Endothelial cell of umbilical vein (primary cell): ENCODE data around the gene SFMBT1. TPM values are rescaled to one million over a fixed set of nuclear protein-coding genes. Genes with fewer than 3 reads are reported as not detected.

ENCODE experiments used
- BruUV-seq: library from RNA; stranded (reverse); fragments of 400-500 nt; replicated peaks from 2 replicates; lab custom pipeline; 2021; lab: Mats Ljungman, UMichigan
- CTCF ChIA-PET: fragments of 300-600, 350-600 bp; sonication (Branson Sonifier 250); formaldehyde crosslinking; loops from one replicate; lab custom pipeline; 2021; ENCODE audit warnings: antibody characterized with exemption, inconsistent platforms; lab: Charles Lee
- POLR2A ChIA-PET: fragments of 300-600, 350-600 bp; sonication (Branson Sonifier 250); formaldehyde crosslinking; loops from one replicate; lab custom pipeline; 2021; ENCODE audit warnings: antibody characterized with exemption, inconsistent platforms; lab: Charles Lee
- DNase-seq: peaks from one replicate; pipeline ENCODE4 v3.0.0-alpha.2; 2011; ENCODE audit warnings: low read depth, low spot score
- FAIRE-seq: peaks from 2 replicates; lab custom pipeline; 2011; peaks lifted over from hg19 to GRCh38; lab: Jason Lieb, UNC
- H2AFZ ChIP-seq: 2 replicates; pipeline ENCODE4 v1.6.0; 2012; ENCODE audit warnings: low read depth, low read length, control low read depth, inconsistent platforms
- H3K27ac ChIP-seq: 2 replicates; pipeline ENCODE4 v1.5.1; 2011; ENCODE audit warnings: low read depth, mild to moderate bottlenecking, control low read depth, low read length, moderate library complexity; ENCODE audit not compliant: insufficient read depth
- H3K27me3 ChIP-seq, 2 experiments: 2 replicates each; pipeline versions ENCODE4 v1.6.0 to v1.6.1; 2011; ENCODE audit warnings: low read length in 2 of 2, mixed read lengths in 1 of 2; ENCODE audit not compliant: control insufficient read depth in 2 of 2, insufficient read depth in 2 of 2
- H3K36me3 ChIP-seq, 2 experiments: 2 replicates in 1 of 2; 3 replicates in 1 of 2; pipeline ENCODE4 v1.5.1; 2011; ENCODE audit warnings: low read length in 2 of 2, mild to moderate bottlenecking in 1 of 2, moderate library complexity in 1 of 2; ENCODE audit not compliant: control insufficient read depth in 2 of 2, insufficient read depth in 2 of 2; ENCODE audit errors: extremely low read depth in 1 of 2
- H3K4me1 ChIP-seq: 3 replicates; pipeline ENCODE4 v1.5.1; 2011; ENCODE audit warnings: mild to moderate bottlenecking, low read length; ENCODE audit not compliant: control insufficient read depth, insufficient read depth; ENCODE audit errors: extremely low read depth
- H3K4me2 ChIP-seq: 2 replicates; pipeline ENCODE4 v1.6.1; 2011; ENCODE audit warnings: low read length, control low read depth, mixed read lengths; ENCODE audit not compliant: insufficient read depth
- H3K4me3 ChIP-seq, 3 experiments: fragments of 200-600 bp in 1 of 3; sonication (generic), shearing (Covaris generic) in 1 of 3; replicated peaks in 1 of 3; 2 replicates each; pipeline ENCODE4 v1.5.1; 2011 to 2016; ENCODE audit warnings: control low read depth in 3 of 3, low read length in 3 of 3, mild to moderate bottlenecking in 2 of 3, inconsistent platforms in 1 of 3, low read depth in 1 of 3, moderate library complexity in 1 of 3; ENCODE audit not compliant: insufficient read depth in 1 of 3
- H3K79me2 ChIP-seq: 2 replicates; pipeline ENCODE4 v1.6.0; 2012; ENCODE audit warnings: low read length, inconsistent platforms; ENCODE audit not compliant: control insufficient read depth, insufficient read depth
- H3K9ac ChIP-seq: replicated peaks from 2 replicates; pipeline ENCODE3; 2011; ENCODE audit warnings: low read length, control low read depth; ENCODE audit not compliant: insufficient read depth; ENCODE audit errors: extremely low read depth
- H3K9me1 ChIP-seq: replicated peaks from 3 replicates; pipeline ENCODE4 v1.6.0; 2011; ENCODE audit warnings: mild to moderate bottlenecking, low read length; ENCODE audit not compliant: control insufficient read depth, insufficient read depth; ENCODE audit errors: extremely low read depth
- H3K9me3 ChIP-seq: replicated peaks from 2 replicates; pipeline ENCODE4 v1.5.1; 2012; ENCODE audit warnings: low read length, inconsistent platforms; ENCODE audit not compliant: control insufficient read depth, insufficient read depth
- H4K20me1 ChIP-seq: replicated peaks from 2 replicates; pipeline ENCODE3; 2011; ENCODE audit warnings: mild to moderate bottlenecking, low read length; ENCODE audit not compliant: control insufficient read depth, insufficient read depth; ENCODE audit errors: extremely low read depth
- CTCF ChIP-seq, 2 donors: IDR thresholded peaks; 1 replicate in 1 of 2; 2 replicates in 1 of 2; pipeline ENCODE4 v1.5.1; 2011; ENCODE audit warnings: low read length in 2 of 2, mild to moderate bottlenecking in 2 of 2, moderate library complexity in 2 of 2, control low read depth in 1 of 2, inconsistent platforms in 1 of 2, low read depth in 1 of 2; ENCODE audit not compliant: insufficient read depth in 1 of 2; ENCODE audit errors: extremely low read depth in 1 of 2
- EZH2 ChIP-seq: IDR thresholded peaks from 2 replicates; pipeline ENCODE4 v1.6.1; 2012; ENCODE audit warnings: borderline replicate concordance, low read depth, mild to moderate bottlenecking, moderate library complexity, low read length, inconsistent platforms; ENCODE audit not compliant: severe bottlenecking
- FOS ChIP-seq: IDR thresholded peaks from 2 replicates; pipeline ENCODE4 v1.6.1; 2011; ENCODE audit warnings: mild to moderate bottlenecking, low read length, moderate library complexity, borderline replicate concordance; ENCODE audit not compliant: insufficient read depth
- GATA2 ChIP-seq: IDR thresholded peaks from 2 replicates; pipeline ENCODE4 v1.7.0; 2011; ENCODE audit warnings: low read depth, mild to moderate bottlenecking, moderate library complexity, mixed read lengths, low read length; ENCODE audit not compliant: insufficient read length, insufficient read depth
- JUN ChIP-seq: IDR thresholded peaks from 2 replicates; pipeline ENCODE4 v1.6.1; 2011; ENCODE audit warnings: borderline replicate concordance, low read depth; ENCODE audit not compliant: insufficient read length, insufficient read depth
- MYC ChIP-seq: IDR thresholded peaks from one replicate; pipeline ENCODE4 v1.6.1; 2011; ENCODE audit warnings: mild to moderate bottlenecking, low read depth, low read length
- POLR2A ChIP-seq: IDR thresholded peaks from 2 replicates; pipeline ENCODE4 v1.6.1; 2012; ENCODE audit warnings: low read depth, mild to moderate bottlenecking, control low read depth, low read length
- POLR2AphosphoS5 ChIP-seq: IDR thresholded peaks from 2 replicates; pipeline ENCODE4 v1.6.1; 2012; ENCODE audit warnings: low read depth, mild to moderate bottlenecking, control low read depth, low read length, moderate library complexity; ENCODE audit not compliant: insufficient read depth
- dilution Hi-C: fragments of 300-500 bp; cut with MboI; formaldehyde crosslinking; loops from one replicate; pipeline ENCODE4 v1.15.0; 2019; ENCODE audit warnings: low sequenced_read_pairs; ENCODE audit not compliant: extremely low pct_ligation_motif_present
- intact Hi-C: fragments of 100-400 bp; cut with micrococcal nuclease; formaldehyde crosslinking; loops from one replicate; pipeline ENCODE4 v1.10.0; 2022
- polyA plus RNA-seq, 4 experiments: library from polyadenylated mRNA; depleted of rRNA in 3 of 4; stranded (reverse) in 3 of 4; unstranded in 1 of 4; fragments of >200 nt; gene quantifications; 2 replicates each; pipeline versions ENCODE4 v1.2.1 to v1.2.3, GENCODE V29; 2011 to 2012; ENCODE audit warnings: missing spikeins in 1 of 4
- total RNA-seq: library from RNA; stranded (reverse); gene quantifications from 2 replicates; pipeline ENCODE4 v1.2.3, GENCODE V29; 2021
- TF ChIP-seq, protein P1 (sequence below): IDR thresholded peaks from 2 replicates; pipeline ENCODE4 v1.6.1; 2011; ENCODE audit not compliant: insufficient read depth, insufficient read length

The SFMBT1 gene
- total and polyA plus RNA-seq, 2 donors (not counting 3 experiments of a cell fraction or from before 2014, with no cell fraction given) = 1.8 to 6.0 TPM

DNA sequence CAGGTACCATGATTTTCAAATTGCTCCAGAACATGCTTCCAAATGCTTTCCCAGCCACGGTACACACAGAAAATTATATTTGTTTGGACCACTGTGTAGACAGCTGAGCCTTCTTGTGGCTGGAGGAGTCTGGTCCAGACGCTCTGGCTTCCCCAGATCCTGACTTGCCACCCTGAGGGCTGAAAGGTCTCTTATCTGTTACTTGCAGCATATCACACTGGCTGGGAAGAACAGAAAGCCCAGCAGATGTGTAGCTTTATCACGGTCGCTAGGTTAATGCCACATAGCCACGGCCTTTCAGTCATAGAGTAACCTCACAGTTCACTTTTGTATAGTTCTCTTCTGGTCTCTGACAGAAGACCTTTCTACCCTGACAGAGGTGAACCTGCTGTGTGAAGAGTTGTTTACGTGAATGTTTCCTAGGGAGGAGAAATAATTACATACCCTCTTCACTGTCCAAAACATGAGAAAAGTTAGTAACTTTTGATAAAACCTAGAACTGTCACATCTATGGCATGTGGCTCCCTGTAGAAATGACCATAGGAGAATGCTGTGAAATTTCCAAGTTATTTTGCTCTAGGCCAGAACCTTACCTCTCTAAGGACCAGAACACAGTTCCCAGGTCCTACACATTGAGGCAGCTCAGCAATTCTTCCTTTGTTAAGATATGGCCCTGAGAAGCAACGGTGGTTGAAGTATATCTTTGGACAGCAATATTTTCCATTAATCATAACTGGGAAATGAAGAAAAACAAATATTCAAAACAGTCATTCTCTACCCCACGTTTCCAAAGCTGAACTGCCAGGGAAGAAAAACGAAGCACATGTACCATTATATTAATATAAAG is 132.8 kb downstream of the SFMBT1 start:
- H3K4me2 ChIP-seq = no peak overlapping the region
- no peak for FAIRE-seq
- no peak for DNase-seq
- no peak overlapping the region for H3K4me3 ChIP-seq
- no TSS peak for BruUV-seq
- no peaks in the 10 kb centered on the region for H3K4me1 ChIP-seq
- no peak overlapping the region for H3K27ac ChIP-seq
- H3K9me1 ChIP-seq = no peaks in the 10 kb centered on the region
- ChIA-PET CTCF (interaction anchor here (0.8 to 3.0 kb wide), 3 partner anchors 9 to 22 kb away, joined by 3 to 9 read pairs (median 4); no protein-coding TSS in a partner anchor), POLR2A (no interaction called here)
- dilution Hi-C loops = no loop called here
- H3K9me3 ChIP-seq = no peaks in the 10 kb centered on the region
- no peak overlapping the region for H3K9ac ChIP-seq
- no peaks in the 10 kb centered on the region for H3K79me2 ChIP-seq
- intact Hi-C loops = no loop called here
- H4K20me1 ChIP-seq = no peaks in the 10 kb centered on the region
- H2AFZ ChIP-seq = no peak overlapping the region
- no peaks in the 10 kb centered on the region for H3K27me3 ChIP-seq
- H3K36me3 ChIP-seq = no peaks in the 10 kb centered on the region
- TF ChIP-seq FOS (no peak), POLR2AphosphoS5 (no peak), GATA2 (no peak), JUN (no peak), MYC (no peak), EZH2 (no peak), CTCF (IDR thresholded peaks at IDR 0.05; ENCODE audit: extremely low read depth in 1 of 2, insufficient read depth in 1 of 2, low read depth in 1 of 2, low read length in 2 of 2) (no peak), POLR2A (no peak)
- TF ChIP-seq, protein P1, sequence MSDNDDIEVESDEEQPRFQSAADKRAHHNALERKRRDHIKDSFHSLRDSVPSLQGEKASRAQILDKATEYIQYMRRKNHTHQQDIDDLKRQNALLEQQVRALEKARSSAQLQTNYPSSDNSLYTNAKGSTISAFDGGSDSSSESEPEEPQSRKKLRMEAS = no peak
